Measurements from ENCODE around the gene ETS2. TPM values are rescaled to one million over a fixed set of nuclear protein-coding genes. Genes with fewer than 3 reads are reported as not detected.

The ETS2 gene
- total and polyA plus RNA-seq, 10 of the 15 experiments (the other 5 are each of a cell fraction or from before 2014, with no cell fraction given), result 0.52 to 8.6 (median 3.8) TPM

- ChIA-PET RAD21 (ENCODE audit: unreplicated experiment) (no interaction called here), CTCF (no interaction called here), POLR2A (no interaction called here), SMC1A (ENCODE audit: uncharacterized antibody, unreplicated experiment) (no interaction called here)
- H3K36me3 ChIP-seq (ENCODE audit: control insufficient read depth in 2 of 2, insufficient read depth in 2 of 2, low read length in 1 of 2), result no peaks in the 10 kb centered on the region
- H3K4me3 ChIP-seq, result no peak overlapping the region
- H2AFZ ChIP-seq (ENCODE audit: control insufficient read depth, low read depth, low read length), result no peak overlapping the region
- WGBS (ENCODE audit: insufficient coverage, insufficient replicate concordance, low lambda C conversion rate, missing lambda C conversion rate), result 26% methylated on average over 4 of the region's 4 CpGs
- no peak for FAIRE-seq
- no peak overlapping the region for H3K4me2 ChIP-seq (ENCODE audit: control insufficient read depth, insufficient read depth)
- no peak overlapping the region for H3K27ac ChIP-seq (ENCODE audit: control insufficient read depth, insufficient read depth)
- no TSS peak for BruUV-seq (replicated peaks)
- TF ChIP-seq BHLHE40 (IDR thresholded peaks at IDR 0.05; ENCODE audit: borderline replicate concordance in 1 of 2, low read depth in 2 of 2, low read length in 1 of 2) (no peak), MTA2 (IDR thresholded peaks at IDR 0.05; ENCODE audit: low read depth) (no peak), ZBTB11 (CRISPR knock-in tag; IDR thresholded peaks at IDR 0.05) (no peak), CHD4 (IDR thresholded peaks at IDR 0.05) (no peak), GATAD2B (conservative IDR thresholded peaks at IDR 0.05; ENCODE audit: low read depth) (no peak), RAD51 (IDR thresholded peaks at IDR 0.05) (no peak), TCF7 (IDR thresholded peaks at IDR 0.05; ENCODE audit: borderline replicate concordance) (no peak), KAT2A (conservative IDR thresholded peaks at IDR 0.05; ENCODE audit: control insufficient read depth, low read depth, low read length) (no peak), NFYA (IDR thresholded peaks at IDR 0.05; ENCODE audit: borderline replicate concordance, low read depth, low read length) (no peak), BMI1 (IDR thresholded peaks at IDR 0.05; ENCODE audit: borderline replicate concordance) (no peak), ELK1 (IDR thresholded peaks at IDR 0.05; ENCODE audit: low read depth, low read length) (no peak), ZNF207 (IDR thresholded peaks at IDR 0.05; ENCODE audit: borderline replicate concordance) (no peak)
- no peaks in the 10 kb centered on the region for H3K9me3 ChIP-seq (replicated peaks; ENCODE audit: control insufficient read depth, insufficient read depth, low read length)
- H3K79me2 ChIP-seq (ENCODE audit: control insufficient read depth, insufficient read depth, low read length), result no peaks in the 10 kb centered on the region
- DNase-seq (ENCODE audit: low read depth, low spot score), result no peak
- no peaks in the 10 kb centered on the region for H3K27me3 ChIP-seq (replicated peaks in 1 of 2; ENCODE audit: control insufficient read depth in 2 of 2, insufficient read depth in 2 of 2, low read length in 1 of 2)
- H3K4me1 ChIP-seq (ENCODE audit: control insufficient read depth, insufficient read depth, low read length), result peaks cover 12% of the 10 kb centered on the region
- no peaks in the 10 kb centered on the region for H4K20me1 ChIP-seq (ENCODE audit: control insufficient read depth, insufficient read depth)
- intact Hi-C loops (cut with micrococcal nuclease; ENCODE audit: unreplicated experiment) (no loop called here), in situ Hi-C loops (cut with MboI) (no loop called here)
- ATAC-seq, result no peak
- no peak overlapping the region for H3K9ac ChIP-seq (ENCODE audit: control insufficient read depth, insufficient read depth, low read length)
Measured at GRCh38 chr21:38790961-38791360, 14.8 kb upstream of the ETS2 start.
